Prostate gland (tissue), 2 donors: ENCODE results near the gene MTX2. TPM values are rescaled to one million over a fixed set of nuclear protein-coding genes. Genes with fewer than 3 reads are reported as not detected.

ENCODE experiments used
- DNase-seq: peaks from one replicate; pipeline ENCODE4 v3.0.0-alpha.2; 2019; ENCODE audit warnings: low spot score
- H3K27ac ChIP-seq, 2 donors: fragments of 200-600 bp; sonication (generic); 2 replicates each; pipeline ENCODE4 v1.5.1; 2017 to 2019
- H3K27me3 ChIP-seq: fragments of 200-600 bp; sonication (generic); replicated peaks from 2 replicates; pipeline ENCODE4 v1.5.1; 2019; ENCODE audit not compliant: insufficient read depth
- H3K36me3 ChIP-seq, 2 donors: fragments of 200-600 bp; sonication (generic); 1 replicate in 1 of 2; 2 replicates in 1 of 2; pipeline versions ENCODE4 v1.5.1 to v1.8.1; 2017 to 2019
- H3K4me1 ChIP-seq: fragments of 200-600 bp; sonication (generic); replicated peaks from 2 replicates; pipeline ENCODE4 v1.5.1; 2019
- H3K4me3 ChIP-seq, 2 donors: fragments of 200-600 bp; sonication (generic); 2 replicates each; pipeline ENCODE4 v1.5.1; 2017 to 2019
- H3K9me3 ChIP-seq: fragments of 200-600 bp; sonication (generic); 2 replicates; pipeline ENCODE4 v1.5.1; 2017
- CTCF ChIP-seq, 4 experiments: fragments of 200-600 bp in 2 of 4; fragments of 450-650 bp in 2 of 4; sonication (generic) in 2 of 4; IDR thresholded peaks; 1 replicate in 3 of 4; 2 replicates in 1 of 4; pipeline ENCODE4 v1.5.1; 2016 to 2019; ENCODE audit warnings: antibody characterized with exemption in 4 of 4, mild to moderate bottlenecking in 2 of 4, moderate library complexity in 2 of 4
- POLR2A ChIP-seq: fragments of 450-650 bp; IDR thresholded peaks from one replicate; pipeline ENCODE4 v1.6.1; 2016; ENCODE audit warnings: antibody characterized with exemption, mild to moderate bottlenecking
- POLR2AphosphoS5 ChIP-seq: sonication (generic); formaldehyde crosslinking; IDR thresholded peaks from one replicate; pipeline ENCODE4 v1.6.1; 2017; ENCODE audit warnings: antibody characterized with exemption
- WGBS: methylation state at CpG from one replicate; pipeline ENCODE4 v1.1.5; 2018; 5-methylcytosine and 5-hydroxymethylcytosine counted together
- intact Hi-C: fragments of 100-400 bp; cut with DNase I; formaldehyde crosslinking; loops from one replicate; pipeline ENCODE4 v1.14.2; 2022
- total RNA-seq, 2 donors: library from RNA; depleted of rRNA; stranded (reverse); fragments of >200 nt; gene quantifications; one replicate each; pipeline ENCODE4 v1.1.0, GENCODE V29; 2016

The MTX2 gene
- total RNA-seq, 2 donors from 2014 or later, result 33.3 to 47.6 TPM

DNA sequence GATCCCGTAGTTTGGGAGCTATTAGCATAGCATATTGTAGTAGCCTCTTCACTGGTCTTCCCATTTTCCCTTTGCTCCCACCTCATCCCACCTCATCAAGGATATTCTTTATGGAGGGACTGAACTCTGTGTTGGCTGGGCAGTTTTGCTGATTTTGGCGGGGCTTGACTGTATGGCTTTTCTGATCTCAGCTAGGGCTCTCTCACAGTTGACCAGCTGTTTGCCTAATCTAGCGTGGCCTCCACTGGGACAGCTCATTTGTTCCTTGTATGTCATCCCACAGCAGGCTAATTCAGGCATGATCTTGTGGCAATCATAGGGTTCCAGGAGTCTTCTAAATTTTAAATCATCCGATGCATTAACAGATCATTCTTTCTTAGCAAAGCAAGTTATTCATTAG lies 30.2 kb upstream of the MTX2 start:
- no peak for DNase-seq
- Histone ChIP-seq H3K4me1 (no peaks in the 10 kb centered on the region), H3K4me3 (no peak overlapping the region), H3K27me3 (no peaks in the 10 kb centered on the region), H3K27ac (no peak overlapping the region), H3K9me3 (no peaks in the 10 kb centered on the region), H3K36me3 (no peaks in the 10 kb centered on the region)
- TF ChIP-seq POLR2A (no peak), POLR2AphosphoS5 (no peak), CTCF (IDR thresholded peaks at IDR 0.05) (no peak)
- intact Hi-C loops, result no loop called here
- 85% methylated on average over 4 of the region's 4 CpGs for WGBS

DNA sequence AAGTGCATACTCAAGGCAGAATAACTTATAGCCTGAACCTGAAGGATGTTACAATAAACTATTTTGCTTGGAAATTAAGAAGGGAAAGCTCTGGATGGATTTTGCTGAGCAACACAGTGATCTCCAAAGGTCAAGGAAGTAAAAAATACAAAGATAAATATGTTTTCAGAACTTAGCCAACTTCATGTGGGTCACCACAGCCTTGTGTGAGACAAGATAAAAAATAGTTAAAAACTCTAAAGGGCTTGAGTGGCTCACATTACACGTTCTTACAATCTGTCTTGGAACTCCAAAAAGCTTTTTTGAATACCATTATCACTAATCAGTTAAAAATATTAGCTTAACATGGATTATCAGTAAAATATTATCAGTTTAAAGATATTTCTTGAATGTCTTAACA lies 28.9 kb upstream of the MTX2 start:
- TF ChIP-seq POLR2A (no peak), CTCF (IDR thresholded peaks at IDR 0.05) (no peak), POLR2AphosphoS5 (no peak)
- no peak overlapping the region for H3K4me3 ChIP-seq
- no peaks in the 10 kb centered on the region for H3K9me3 ChIP-seq
- H3K36me3 ChIP-seq, result no peaks in the 10 kb centered on the region
- no peak overlapping the region for H3K27ac ChIP-seq
- no peaks in the 10 kb centered on the region for H3K27me3 ChIP-seq
- no peaks in the 10 kb centered on the region for H3K4me1 ChIP-seq
- 34% methylated on average over 1 of the region's 1 CpG for WGBS
- intact Hi-C loops, result no loop called here
- DNase-seq, result no peak

DNA sequence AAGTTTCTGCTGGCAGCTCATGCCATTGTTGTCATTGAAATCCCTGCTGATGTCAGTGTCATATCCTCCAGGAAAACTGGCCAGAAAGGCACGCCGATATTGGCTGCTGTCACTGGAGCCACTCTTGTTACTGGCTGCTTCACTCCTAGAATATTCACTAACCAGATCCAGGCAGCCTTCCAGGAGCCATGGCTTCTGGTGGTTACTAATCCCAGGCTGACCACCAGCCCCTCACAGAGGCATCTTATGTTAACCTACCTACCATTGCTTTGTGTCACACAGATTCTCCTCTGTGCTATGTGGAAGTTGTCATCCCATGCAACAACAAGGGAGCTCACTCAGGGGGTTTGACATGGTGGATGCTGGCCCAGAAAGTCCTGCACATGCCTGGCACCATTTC lies 27.0 kb upstream of the MTX2 start:
- no peaks in the 10 kb centered on the region for H3K9me3 ChIP-seq
- intact Hi-C loops, result no loop called here
- TF ChIP-seq POLR2AphosphoS5, result no peak
- TF ChIP-seq CTCF (IDR thresholded peaks at IDR 0.05), result no peak
- no peak overlapping the region for H3K4me3 ChIP-seq
- no peaks in the 10 kb centered on the region for H3K4me1 ChIP-seq
- 88% methylated on average over 2 of the region's 2 CpGs for WGBS
- H3K27ac ChIP-seq, result no peak overlapping the region
- H3K27me3 ChIP-seq, result no peaks in the 10 kb centered on the region
- no peak for DNase-seq
- H3K36me3 ChIP-seq, result no peaks in the 10 kb centered on the region

DNA sequence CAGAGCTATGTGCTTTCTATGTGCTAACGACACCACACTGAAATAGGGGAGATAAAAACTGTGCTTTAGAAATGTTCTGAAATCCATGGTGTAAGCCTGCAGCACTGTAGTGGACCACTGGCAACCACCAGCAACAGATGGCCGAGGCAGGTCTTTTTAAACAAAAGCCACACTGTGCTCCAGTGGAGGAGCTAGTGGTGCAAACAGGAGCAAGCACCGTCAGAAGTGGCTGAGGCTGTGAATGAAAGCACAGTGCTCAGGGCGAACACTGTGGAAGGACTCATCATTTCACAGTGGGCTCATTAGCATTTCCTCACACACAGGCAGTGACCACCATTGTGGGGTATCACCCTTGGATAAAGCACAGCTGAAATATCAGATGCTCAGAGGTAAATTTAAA lies 22.9 kb upstream of the MTX2 start:
- H3K36me3 ChIP-seq, result no peaks in the 10 kb centered on the region
- no peak overlapping the region for H3K27ac ChIP-seq
- no peak for DNase-seq
- intact Hi-C loops, result no loop called here
- no peaks in the 10 kb centered on the region for H3K27me3 ChIP-seq
- H3K9me3 ChIP-seq, result no peaks in the 10 kb centered on the region
- H3K4me3 ChIP-seq, result no peak overlapping the region
- no peak for TF ChIP-seq CTCF (IDR thresholded peaks at IDR 0.05)
- no peak for TF ChIP-seq POLR2A
- TF ChIP-seq POLR2AphosphoS5, result no peak
- no peaks in the 10 kb centered on the region for H3K4me1 ChIP-seq
- 50% methylated on average over 4 of the region's 4 CpGs for WGBS

DNA sequence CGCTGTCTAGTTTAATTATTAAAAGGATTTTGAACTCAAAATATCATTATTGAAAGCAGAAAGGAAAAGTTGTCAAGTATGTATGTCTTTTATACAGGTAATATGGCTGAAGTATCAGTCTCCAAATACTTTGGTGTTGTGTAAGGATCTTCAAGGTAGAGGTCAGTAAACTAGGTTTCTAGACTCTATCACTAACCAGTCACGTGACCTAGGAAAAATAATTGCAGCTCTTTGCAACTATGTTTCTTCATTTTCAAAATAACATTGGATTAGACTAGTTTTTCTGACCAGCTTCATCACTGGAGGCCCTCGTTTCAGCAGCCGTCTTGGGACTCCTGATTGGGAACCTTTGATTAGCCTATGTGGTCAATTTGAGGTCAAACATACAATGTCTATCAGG lies 21.4 kb upstream of the MTX2 start:
- intact Hi-C loops, result no loop called here
- Histone ChIP-seq H3K36me3 (no peaks in the 10 kb centered on the region), H3K27me3 (no peaks in the 10 kb centered on the region), H3K9me3 (no peaks in the 10 kb centered on the region), H3K27ac (no peak overlapping the region), H3K4me3 (no peak overlapping the region), H3K4me1 (no peaks in the 10 kb centered on the region)
- no peak for DNase-seq
- no peak for TF ChIP-seq CTCF (IDR thresholded peaks at IDR 0.05)
- no peak for TF ChIP-seq POLR2AphosphoS5
- TF ChIP-seq POLR2A, result no peak
- 76% methylated on average over 4 of the region's 4 CpGs for WGBS
